HCT116 (cell line): ENCODE results near the gene ANKRD39. TPM values are rescaled to one million over a fixed set of nuclear protein-coding genes. Genes with fewer than 3 reads are reported as not detected.

Source experiments
- ATAC-seq: fragments of 200-7000 bp; cut with Tn5 transposase; 2 replicates; pipeline ENCODE4 v1.9.1; 2020; ENCODE audit warnings: mild to moderate bottlenecking, moderate library complexity
- BruUV-seq: library from RNA; stranded (reverse); fragments of 400-500 nt; replicated peaks from 2 replicates; lab custom pipeline; 2021; lab: Mats Ljungman, UMichigan
- CTCF ChIA-PET: fragments of 300-600 bp; sonication (Branson Sonifier 250); formaldehyde crosslinking; loops from one replicate; lab custom pipeline; 2021; ENCODE audit warnings: antibody characterized with exemption; lab: Charles Lee
- POLR2A ChIA-PET: fragments of 300-600, 350-600 bp; sonication (Branson Sonifier 250); formaldehyde crosslinking; loops from one replicate; lab custom pipeline; 2021; ENCODE audit warnings: antibody characterized with exemption; lab: Charles Lee
- RAD21 ChIA-PET, 2 experiments: fragments of 300-600 bp; sonication (Branson Sonifier 250); formaldehyde crosslinking; loops; one replicate each; lab custom pipeline; 2023; ENCODE audit warnings: low total read pairs in 2 of 2; ENCODE audit not compliant: uncharacterized antibody in 2 of 2, unreplicated experiment in 2 of 2, low non-redundant PET in 1 of 2; lab: Charles Lee
- DNase-seq: peaks from one replicate; pipeline ENCODE4 v3.0.0-alpha.2; 2010; ENCODE audit warnings: low read depth, low spot score
- H2AFZ ChIP-seq: fragments of 200-600 bp; shearing (Covaris generic), sonication (generic); 2 replicates; pipeline ENCODE4 v1.6.1; 2017; ENCODE audit warnings: low read depth, mixed run types, mixed read lengths, antibody characterized with exemption, low read length; ENCODE audit not compliant: poor library complexity, severe bottlenecking
- H3K27ac ChIP-seq: 2 replicates; pipeline ENCODE4 v1.5.1; 2012; ENCODE audit warnings: low read depth, low read length
- H3K27me3 ChIP-seq: fragments of 200-600 bp; sonication (generic); 2 replicates; pipeline ENCODE4 v1.6.1; 2016; ENCODE audit warnings: mixed run types, low read length, mixed read lengths; ENCODE audit not compliant: insufficient read depth
- H3K36me3 ChIP-seq, 2 experiments: fragments of 200-500 bp in 1 of 2; fragments of 200-600 bp in 1 of 2; sonication (Bioruptor generic) in 1 of 2; sonication (generic) in 1 of 2; 2 replicates each; pipeline versions ENCODE4 v1.5.1 to v1.6.1; 2014 to 2016; ENCODE audit warnings: low read length in 2 of 2, inconsistent platforms in 1 of 2, mixed read lengths in 1 of 2, mixed run types in 1 of 2; ENCODE audit not compliant: insufficient read depth in 2 of 2, control insufficient read depth in 1 of 2
- H3K4me1 ChIP-seq, 2 experiments: fragments of 200-600 bp in 1 of 2; sonication (generic) in 1 of 2; 2 replicates each; pipeline versions ENCODE4 v1.5.1 to v1.6.1; 2012 to 2017; ENCODE audit warnings: low read length in 2 of 2, inconsistent platforms in 1 of 2, mild to moderate bottlenecking in 1 of 2, mixed read lengths in 1 of 2, mixed run types in 1 of 2, moderate library complexity in 1 of 2; ENCODE audit not compliant: insufficient read depth in 2 of 2, control insufficient read depth in 1 of 2
- H3K4me2 ChIP-seq: fragments of 200-600 bp; sonication (generic); 2 replicates; pipeline ENCODE4 v1.6.1; 2017; ENCODE audit warnings: mixed run types, low read length, mixed read lengths
- H3K4me3 ChIP-seq, 2 experiments: fragments of 200-600 bp in 1 of 2; sonication (generic) in 1 of 2; replicated peaks in 1 of 2; 2 replicates each; pipeline ENCODE4 v1.5.1; 2011 to 2016; ENCODE audit warnings: low read length in 2 of 2, control low read depth in 1 of 2, low read depth in 1 of 2, mild to moderate bottlenecking in 1 of 2, mixed read lengths in 1 of 2, mixed run types in 1 of 2
- H3K79me2 ChIP-seq: fragments of 200-600 bp; sonication (generic); 2 replicates; pipeline ENCODE4 v1.6.1; 2017; ENCODE audit warnings: mild to moderate bottlenecking, mixed run types, low read length, moderate library complexity, mixed read lengths; ENCODE audit not compliant: insufficient read depth
- H3K9ac ChIP-seq: fragments of 200-600 bp; sonication (generic); 2 replicates; pipeline ENCODE4 v1.6.1; 2016; ENCODE audit warnings: low read length, mixed read lengths
- H3K9me2 ChIP-seq: fragments of 200-600 bp; sonication (generic), shearing (Covaris generic); 2 replicates; pipeline ENCODE4 v1.6.1; 2017; ENCODE audit warnings: mixed run types, mild to moderate bottlenecking, moderate library complexity; ENCODE audit not compliant: insufficient read depth
- H3K9me3 ChIP-seq, 2 experiments: fragments of 200-500 bp in 1 of 2; fragments of 200-600 bp in 1 of 2; sonication (Bioruptor generic) in 1 of 2; sonication (generic) in 1 of 2; 2 replicates each; pipeline ENCODE4 v1.6.1; 2014 to 2017; ENCODE audit warnings: low read length in 2 of 2, mixed read lengths in 2 of 2, inconsistent platforms in 1 of 2, low read depth in 1 of 2, mild to moderate bottlenecking in 1 of 2, mixed run types in 1 of 2, moderate library complexity in 1 of 2; ENCODE audit not compliant: control insufficient read depth in 1 of 2, insufficient read depth in 1 of 2
- H4K20me1 ChIP-seq: fragments of 200-600 bp; sonication (generic), shearing (Covaris generic); 2 replicates; pipeline ENCODE4 v1.6.1; 2017; ENCODE audit warnings: mixed run types, mild to moderate bottlenecking, moderate library complexity; ENCODE audit not compliant: insufficient read depth
- ATF3 ChIP-seq: IDR thresholded peaks from 2 replicates; pipeline ENCODE4 v1.6.1; 2012
- CBX3 ChIP-seq: IDR thresholded peaks from 2 replicates; pipeline ENCODE4 v1.6.1; 2012; ENCODE audit warnings: low read depth
- EGR1 ChIP-seq: IDR thresholded peaks from 2 replicates; pipeline ENCODE4 v1.6.1; 2012; ENCODE audit warnings: low read depth
- EZH2 ChIP-seq: fragments of 200-600 bp; sonication (generic); IDR thresholded peaks from 2 replicates; pipeline ENCODE4 v1.6.1; 2017; ENCODE audit warnings: antibody characterized with exemption, mixed run types
- EZH2phosphoT487 ChIP-seq: fragments of 200-600 bp; IDR thresholded peaks from 2 replicates; pipeline ENCODE4 v1.6.1; 2018; ENCODE audit warnings: antibody characterized with exemption, borderline replicate concordance
- JUND ChIP-seq: IDR thresholded peaks from 2 replicates; pipeline ENCODE4 v1.6.1; 2012
- MAX ChIP-seq: IDR thresholded peaks from 2 replicates; pipeline ENCODE4 v1.6.1; 2012
- POLR2AphosphoS5 ChIP-seq: IDR thresholded peaks from 2 replicates; pipeline ENCODE4 v1.6.1; 2011; ENCODE audit warnings: mild to moderate bottlenecking, low read depth, low read length, moderate library complexity
- RAD21 ChIP-seq: IDR thresholded peaks from 2 replicates; pipeline ENCODE4 v1.6.1; 2012; ENCODE audit warnings: low read depth, mild to moderate bottlenecking
- SP1 ChIP-seq: IDR thresholded peaks from 2 replicates; pipeline ENCODE4 v1.6.1; 2012; ENCODE audit warnings: low read depth
- TCF7L2 ChIP-seq: IDR thresholded peaks from 2 replicates; pipeline ENCODE4 v1.7.0; 2011; ENCODE audit warnings: borderline replicate concordance, inconsistent platforms; ENCODE audit not compliant: insufficient read depth, insufficient read length; ENCODE audit errors: extremely low read depth
- YY1 ChIP-seq: IDR thresholded peaks from 2 replicates; pipeline ENCODE4 v1.6.1; 2011; ENCODE audit warnings: low read length, low read depth, moderate library complexity, mild to moderate bottlenecking; ENCODE audit not compliant: insufficient replicate concordance; ENCODE audit errors: extremely low read depth
- ZFX ChIP-seq: fragments of 450-650 bp; IDR thresholded peaks from 2 replicates; pipeline ENCODE4 v1.6.1; 2017
- intact Hi-C: fragments of 100-400 bp; cut with micrococcal nuclease; formaldehyde crosslinking; loops from 2 replicates; pipeline ENCODE4 v1.10.0; 2022
- total RNA-seq: library from RNA; stranded (reverse); gene quantifications from one replicate; pipeline ENCODE4 v1.2.1, GENCODE V29; 2021; ENCODE audit not compliant: unreplicated experiment

The ANKRD39 gene
- total RNA-seq, 1 experiment from 2014 or later, result 24.2 TPM

GRCh38 chr2:96825057-96825456, 32.8 kb downstream of the ANKRD39 start:
- ChIA-PET POLR2A (no interaction called here), RAD21 (no interaction called here)

GRCh38 chr2:96824079-96824870, 33.5 kb downstream of the ANKRD39 start:
- RAD21 ChIA-PET, result no interaction called here
- H3K9me2 ChIP-seq, result no peaks in the 10 kb centered on the region
- no peak for TF ChIP-seq EZH2
- no peak for TF ChIP-seq ZFX
- no peak for TF ChIP-seq RAD21
- TF ChIP-seq ATF3, result no peak
- TF ChIP-seq POLR2AphosphoS5, result no peak
- TF ChIP-seq MAX, result no peak
- no peak for TF ChIP-seq JUND
- TF ChIP-seq YY1, result no peak
- TF ChIP-seq EZH2phosphoT487, result no peak
- no peak for TF ChIP-seq EGR1
- no peak for TF ChIP-seq SP1
- TF ChIP-seq TCF7L2, result no peak
- TF ChIP-seq CBX3, result no peak
- peaks cover 13 to 18% of the 10 kb centered on the region in 2 experiments; a peak in 3 of 4 replicates for H3K36me3 ChIP-seq
- H3K9ac ChIP-seq, result no peak overlapping the region
- POLR2A ChIA-PET, result no interaction called here
- no peak for DNase-seq
- H2AFZ ChIP-seq, result no peak overlapping the region
- 0 out of 2 replicates have a peak, but pooled peaks have one; percentile 46 for ATAC-seq
- no peak overlapping the region for H3K27ac ChIP-seq
- H3K9me3 ChIP-seq, result no peaks in the 10 kb centered on the region
- H4K20me1 ChIP-seq, result no peaks in the 10 kb centered on the region
- no peaks in the 10 kb centered on the region for H3K4me1 ChIP-seq
- peaks cover 47% of the 10 kb centered on the region for H3K79me2 ChIP-seq
- BruUV-seq, result no TSS peak
- no peak overlapping the region for H3K4me2 ChIP-seq
- H3K4me3 ChIP-seq, result no peak overlapping the region
- H3K27me3 ChIP-seq, result no peaks in the 10 kb centered on the region
- CTCF ChIA-PET, result no interaction called here
- intact Hi-C loops, result no loop called here

More at GRCh38 chr2:96825057-96825456, 32.8 kb downstream of the ANKRD39 start:
- Histone ChIP-seq H3K9ac (no peak overlapping the region), H2AFZ (no peak overlapping the region), H3K4me3 (no peak overlapping the region), H3K27ac (no peak overlapping the region), H3K79me2 (peaks cover 39% of the 10 kb centered on the region), H3K4me2 (no peak overlapping the region), H3K9me2 (no peaks in the 10 kb centered on the region), H3K4me1 (no peaks in the 10 kb centered on the region), H3K9me3 (no peaks in the 10 kb centered on the region), H3K27me3 (no peaks in the 10 kb centered on the region)
- DNase-seq, result no peak
- BruUV-seq, result no TSS peak
- CTCF ChIA-PET, result no interaction called here
- intact Hi-C loops, result no loop called here
- no peak for ATAC-seq
- no peak for TF ChIP-seq ZFX
- TF ChIP-seq, all 23 proteins: peak for 0
- Histone ChIP-seq H4K20me1 (no peaks in the 10 kb centered on the region), H3K36me3 (peaks cover 18 to 19% of the 10 kb centered on the region in 2 experiments; a peak in 3 of 4 replicates)
